Measurements from ENCODE around the gene IL11. TPM values are rescaled to one million over a fixed set of nuclear protein-coding genes. Genes with fewer than 3 reads are reported as not detected.

IL11 gene
- polyA plus RNA-seq, 2 of the 4 experiments (the other 2 are of a cell fraction) = 52.4 to 100.0 TPM

GRCh38 chr19:55419624-55420236, 49.5 kb upstream of the IL11 start:
- TF ChIP-seq POLR2AphosphoS2 (conservative IDR thresholded peaks at IDR 0.05; ENCODE audit: low read length) (no peak), ATOH8 (CRISPR knock-in tag; IDR thresholded peaks at IDR 0.05; ENCODE audit: low read depth) (no peak), KDM5A (IDR thresholded peaks at IDR 0.05) (no peak), MAFK (IDR thresholded peaks at IDR 0.05; ENCODE audit: partially characterized antibody) (no peak), SMC3 (IDR thresholded peaks at IDR 0.05) (no peak), USF2 (IDR thresholded peaks at IDR 0.05) (no peak), RARB (CRISPR knock-in tag; IDR thresholded peaks at IDR 0.05) (no peak), TFCP2L1 (CRISPR knock-in tag; IDR thresholded peaks at IDR 0.05) (no peak), REST (IDR thresholded peaks at IDR 0.05) (no peak), BHLHE40 (IDR thresholded peaks at IDR 0.05; ENCODE audit: low read depth, low read length) (no peak), RNF2 (IDR thresholded peaks at IDR 0.05; ENCODE audit: borderline replicate concordance, low read depth) (no peak), RCOR1 (IDR thresholded peaks at IDR 0.05; ENCODE audit: low read depth, low read length) (no peak), PHF8 (IDR thresholded peaks at IDR 0.05; ENCODE audit: borderline replicate concordance, low read depth) (no peak), HDAC2 (IDR thresholded peaks at IDR 0.05) (no peak), JUNB (IDR thresholded peaks at IDR 0.05) (no peak)
- TF ChIP-seq, protein P1, sequence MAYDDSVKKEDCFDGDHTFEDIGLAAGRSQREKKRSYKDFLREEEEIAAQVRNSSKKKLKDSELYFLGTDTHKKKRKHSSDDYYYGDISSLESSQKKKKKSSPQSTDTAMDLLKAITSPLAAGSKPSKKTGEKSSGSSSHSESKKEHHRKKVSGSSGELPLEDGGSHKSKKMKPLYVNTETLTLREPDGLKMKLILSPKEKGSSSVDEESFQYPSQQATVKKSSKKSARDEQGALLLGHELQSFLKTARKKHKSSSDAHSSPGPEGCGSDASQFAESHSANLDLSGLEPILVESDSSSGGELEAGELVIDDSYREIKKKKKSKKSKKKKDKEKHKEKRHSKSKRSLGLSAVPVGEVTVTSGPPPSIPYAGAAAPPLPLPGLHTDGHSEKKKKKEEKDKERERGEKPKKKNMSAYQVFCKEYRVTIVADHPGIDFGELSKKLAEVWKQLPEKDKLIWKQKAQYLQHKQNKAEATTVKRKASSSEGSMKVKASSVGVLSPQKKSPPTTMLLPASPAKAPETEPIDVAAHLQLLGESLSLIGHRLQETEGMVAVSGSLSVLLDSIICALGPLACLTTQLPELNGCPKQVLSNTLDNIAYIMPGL (CRISPR knock-in tag; IDR thresholded peaks at IDR 0.05; ENCODE audit: borderline replicate concordance) = no peak
- ChIA-PET POLR2A (interaction anchor here (0.7 to 2.0 kb wide), 3 partner anchors 12 to 19 kb away, joined by 3 to 18 read pairs (median 4); partner anchors contain the start of gene UBE2S), CTCF (interaction anchor here (0.9 to 5.7 kb wide), 23 partner anchors 9 to 331 kb away, joined by 3 to 107 read pairs (median 10); partner anchors contain the start of genes SHISA7 and UBE2S)
- Histone ChIP-seq H3K27ac (no peak overlapping the region), H3K9me3 (no peaks in the 10 kb centered on the region), H3K4me2 (no peak overlapping the region), H3K4me3 (no peak overlapping the region), H3K4me1 (peaks cover 8% of the 10 kb centered on the region; the same call in 1 of the 3 replicates)
- ATAC-seq = peak; percentile 28 to 29; a peak in 3 of 6 replicates
- no peak for FAIRE-seq
- 36% methylated on average over 5 of the region's 5 CpGs for WGBS (ENCODE audit: missing lambda C conversion rate)
- no peak for DNase-seq (ENCODE audit: low read depth in 1 of 2, low spot score in 1 of 2)

DNA sequence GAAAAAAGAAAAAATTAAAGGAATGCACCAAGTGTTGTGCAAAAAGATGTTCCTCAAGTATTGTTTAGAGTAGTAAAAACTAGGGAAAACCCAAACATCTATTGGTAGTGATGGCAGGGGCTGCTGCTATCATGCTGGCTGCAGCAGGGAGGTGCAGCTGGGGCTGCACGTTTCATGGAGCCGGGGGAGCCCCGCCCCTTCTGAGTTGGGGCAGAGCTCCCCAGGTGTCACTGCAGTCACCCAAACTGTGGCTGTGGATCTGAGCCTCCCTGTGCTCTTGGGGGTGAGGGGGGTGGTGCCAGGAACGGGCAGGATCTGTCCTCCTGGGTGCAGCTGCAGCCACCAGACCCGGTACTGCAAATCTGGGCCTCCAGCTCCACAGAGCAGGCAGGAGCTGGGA, 48.8 kb upstream of the IL11 start:
- Histone ChIP-seq H3K4me3 (no peak overlapping the region), H3K4me2 (no peak overlapping the region), H3K9me3 (no peaks in the 10 kb centered on the region), H3K4me1 (peaks cover 8% of the 10 kb centered on the region; the same call in 1 of the 3 replicates), H3K27ac (no peak overlapping the region)
- WGBS (ENCODE audit: missing lambda C conversion rate) = 39% methylated on average over 5 of the region's 5 CpGs
- DNase-seq (ENCODE audit: low read depth in 1 of 2, low spot score in 1 of 2) (no peak), FAIRE-seq (no peak), ATAC-seq (peak in 1 of 2 experiments; percentile 13; a peak in 1 of 6 replicates)
- CTCF ChIA-PET = interaction anchor here (0.7 to 5.7 kb wide), 58 partner anchors 9 to 336 kb away, joined by 3 to 107 read pairs (median 7); partner anchors contain the start of genes DNAAF3, HSPBP1, PPP1R12C and SHISA7
- POLR2A ChIA-PET = interaction anchor here (0.7 to 2.0 kb wide), 3 partner anchors 12 to 334 kb away, joined by 4 to 18 read pairs (median 4); partner anchors contain the start of gene UBE2S
- TF ChIP-seq USF2 (IDR thresholded peaks at IDR 0.05) = no peak
- no peak for TF ChIP-seq FOSB (CRISPR knock-in tag; IDR thresholded peaks at IDR 0.05)
- no peak for TF ChIP-seq CBX8 (IDR thresholded peaks at IDR 0.05)
- no peak for TF ChIP-seq HOXA7 (CRISPR knock-in tag; IDR thresholded peaks at IDR 0.05)
- TF ChIP-seq, protein P2, sequence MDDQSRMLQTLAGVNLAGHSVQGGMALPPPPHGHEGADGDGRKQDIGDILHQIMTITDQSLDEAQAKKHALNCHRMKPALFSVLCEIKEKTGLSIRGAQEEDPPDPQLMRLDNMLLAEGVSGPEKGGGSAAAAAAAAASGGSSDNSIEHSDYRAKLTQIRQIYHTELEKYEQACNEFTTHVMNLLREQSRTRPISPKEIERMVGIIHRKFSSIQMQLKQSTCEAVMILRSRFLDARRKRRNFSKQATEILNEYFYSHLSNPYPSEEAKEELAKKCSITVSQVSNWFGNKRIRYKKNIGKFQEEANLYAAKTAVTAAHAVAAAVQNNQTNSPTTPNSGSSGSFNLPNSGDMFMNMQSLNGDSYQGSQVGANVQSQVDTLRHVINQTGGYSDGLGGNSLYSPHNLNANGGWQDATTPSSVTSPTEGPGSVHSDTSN (IDR thresholded peaks at IDR 0.05) = no peak
- TF ChIP-seq RFX5 (IDR thresholded peaks at IDR 0.05) = no peak
- no peak for TF ChIP-seq SREBF2 (IDR thresholded peaks at IDR 0.05)
- TF ChIP-seq, protein P3, sequence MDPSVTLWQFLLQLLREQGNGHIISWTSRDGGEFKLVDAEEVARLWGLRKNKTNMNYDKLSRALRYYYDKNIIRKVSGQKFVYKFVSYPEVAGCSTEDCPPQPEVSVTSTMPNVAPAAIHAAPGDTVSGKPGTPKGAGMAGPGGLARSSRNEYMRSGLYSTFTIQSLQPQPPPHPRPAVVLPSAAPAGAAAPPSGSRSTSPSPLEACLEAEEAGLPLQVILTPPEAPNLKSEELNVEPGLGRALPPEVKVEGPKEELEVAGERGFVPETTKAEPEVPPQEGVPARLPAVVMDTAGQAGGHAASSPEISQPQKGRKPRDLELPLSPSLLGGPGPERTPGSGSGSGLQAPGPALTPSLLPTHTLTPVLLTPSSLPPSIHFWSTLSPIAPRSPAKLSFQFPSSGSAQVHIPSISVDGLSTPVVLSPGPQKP (IDR thresholded peaks at IDR 0.05; ENCODE audit: low read depth, low read length) = no peak
- no peak for TF ChIP-seq FOSL2 (IDR thresholded peaks at IDR 0.05)
- TF ChIP-seq FOSL2 (CRISPR knock-in tag; IDR thresholded peaks at IDR 0.05) = no peak
- TF ChIP-seq TP53 (CRISPR knock-in tag; IDR thresholded peaks at IDR 0.05) = no peak
- TF ChIP-seq TFCP2L1 (CRISPR knock-in tag; IDR thresholded peaks at IDR 0.05) = no peak
- TF ChIP-seq ZC3H11A (IDR thresholded peaks at IDR 0.05) = no peak
